Measurements from ENCODE around the gene CUL4B.
A peak's percentile ranks its signal among the peaks of the same experiment; 100 is the strongest.
"Not testable (repeated sequence)": the region's sequence is repeated elsewhere in the genome, so short reads cannot be mapped to it uniquely, and the experiment has no call there.

Gene CUL4B

GRCh38 chrX:120517936-120518335 is 42.8 kb downstream of the CUL4B start:
- peak; percentile 67 for DNase-seq

- peak; percentile 10 for DNase-seq
Observed at GRCh38 chrX:120514236-120514635, 46.5 kb downstream of the CUL4B start.

GRCh38 chrX:120512627-120513026 is 48.1 kb downstream of the CUL4B start:
- no peak for DNase-seq

- no peak for DNase-seq
Observed at GRCh38 chrX:120512222-120512621, 48.5 kb downstream of the CUL4B start.

- no peak for DNase-seq
Observed at GRCh38 chrX:120504569-120504968, 56.2 kb downstream of the CUL4B start.

GRCh38 chrX:120499301-120500072 is 61.3 kb downstream of the CUL4B start:
- peak; percentile 28 for DNase-seq

- not testable (repeated sequence) for DNase-seq
Observed at GRCh38 chrX:120490119-120490518, 70.6 kb downstream of the CUL4B start.

GRCh38 chrX:120486786-120487185 is 74.0 kb downstream of the CUL4B start:
- DNase-seq: no peak

GRCh38 chrX:120485638-120486520 is 74.9 kb downstream of the CUL4B start:
- DNase-seq: peak; percentile 77

- no peak for DNase-seq
Observed at GRCh38 chrX:120485315-120485637, 75.5 kb downstream of the CUL4B start.

GRCh38 chrX:120477453-120477852 is 83.3 kb downstream of the CUL4B start:
- DNase-seq: no peak

- DNase-seq: no peak
Observed at GRCh38 chrX:120476714-120477113, 84.0 kb downstream of the CUL4B start.

- peak; percentile 8 for DNase-seq
Observed at GRCh38 chrX:120475447-120475846, 85.3 kb downstream of the CUL4B start.
